ENCODE results near the gene APBA1.
"Not testable (repeated sequence)": the region's sequence is repeated elsewhere in the genome, so short reads cannot be mapped to it uniquely, and the experiment has no call there.

The APBA1 gene

GRCh38 chr9:69603656-69604055 is 68.5 kb downstream of the APBA1 start:
- DNase-seq, result no peak

GRCh38 chr9:69602773-69603172 is 69.4 kb downstream of the APBA1 start:
- DNase-seq, result no peak

- DNase-seq, result no peak
Observed at GRCh38 chr9:69601698-69602097, 70.5 kb downstream of the APBA1 start.

GRCh38 chr9:69600314-69601047 is 71.7 kb downstream of the APBA1 start:
- no peak for DNase-seq

GRCh38 chr9:69599232-69599971 is 72.8 kb downstream of the APBA1 start:
- DNase-seq, result no peak

GRCh38 chr9:69596906-69597305 is 75.3 kb downstream of the APBA1 start:
- DNase-seq, result not testable (repeated sequence)

GRCh38 chr9:69594180-69594579 is 78.0 kb downstream of the APBA1 start:
- no peak for DNase-seq

GRCh38 chr9:69593756-69594155 is 78.4 kb downstream of the APBA1 start:
- no peak for DNase-seq

GRCh38 chr9:69593301-69593700 is 78.9 kb downstream of the APBA1 start:
- DNase-seq, result no peak

- no peak for DNase-seq
Observed at GRCh38 chr9:69590266-69590665, 81.9 kb downstream of the APBA1 start.

GRCh38 chr9:69589156-69589555 is 83.0 kb downstream of the APBA1 start:
- no peak for DNase-seq

- DNase-seq, result no peak
Observed at GRCh38 chr9:69585571-69585970, 86.6 kb downstream of the APBA1 start.

- no peak for DNase-seq
Observed at GRCh38 chr9:69584759-69585158, 87.4 kb downstream of the APBA1 start.

- no peak for DNase-seq
Observed at GRCh38 chr9:69583645-69584234, 88.4 kb downstream of the APBA1 start.

- no peak for DNase-seq
Observed at GRCh38 chr9:69582544-69583297, 89.5 kb downstream of the APBA1 start.

- DNase-seq, result no peak
Observed at GRCh38 chr9:69582018-69582417, 90.2 kb downstream of the APBA1 start.

GRCh38 chr9:69580582-69581214 is 91.5 kb downstream of the APBA1 start:
- no peak for DNase-seq

GRCh38 chr9:69579760-69580581 is 92.2 kb downstream of the APBA1 start:
- no peak for DNase-seq

- DNase-seq, result no peak
Observed at GRCh38 chr9:69579032-69579758, 93.0 kb downstream of the APBA1 start.

GRCh38 chr9:69578026-69578425 is 94.1 kb downstream of the APBA1 start:
- no peak for DNase-seq

- DNase-seq, result no peak
Observed at GRCh38 chr9:69577123-69577522, 95.0 kb downstream of the APBA1 start.

Measured in T-helper 1 cell (primary cell).